Activated T-helper 2 cell treated with anti-CD3 and anti-CD28 coated beads, Interferon-gamma antibody, Interleukin-2, Interleukin-4, amounts not matched to agents 10 μg/mL and 5 μg/mL and 100 μg/mL, durations not matched to agents 14 hours and 24 hours and 36 hours (primary cell): ENCODE data around the gene POU4F1. TPM values are rescaled to one million over a fixed set of nuclear protein-coding genes. Genes with fewer than 3 reads are reported as not detected.

Source experiments
- DNase-seq: peaks from one replicate; pipeline ENCODE4 v3.0.0; 2021; ENCODE audit warnings: low spot score
- H3K27ac Mint-ChIP-seq: one replicate; pipeline ENCODE4 v1.8.0; 2021; ENCODE audit warnings: mixed read lengths
- H3K27me3 Mint-ChIP-seq: one replicate; pipeline ENCODE4 v1.8.0; 2021; ENCODE audit warnings: low read depth, mixed read lengths
- H3K36me3 Mint-ChIP-seq: one replicate; pipeline ENCODE4 v1.8.0; 2021; ENCODE audit warnings: low read depth, mixed read lengths
- H3K4me1 Mint-ChIP-seq: one replicate; pipeline ENCODE4 v1.8.0; 2021; ENCODE audit warnings: low read depth, mixed read lengths
- H3K4me3 Mint-ChIP-seq: one replicate; pipeline ENCODE4 v1.8.0; 2021; ENCODE audit warnings: low read depth, mild to moderate bottlenecking, moderate library complexity, mixed read lengths
- H3K9me3 Mint-ChIP-seq: one replicate; pipeline ENCODE4 v1.8.0; 2021; ENCODE audit warnings: mixed read lengths
- intact Hi-C: fragments of 100-400 bp; cut with micrococcal nuclease; formaldehyde crosslinking; loops from one replicate; pipeline ENCODE4 v1.15.1; 2023
- total RNA-seq: library from RNA; stranded (reverse); gene quantifications from 2 replicates; pipeline ENCODE4 v1.2.3, GENCODE V29; 2022

The POU4F1 gene
- total RNA-seq, 1 donor from 2014 or later: 0.11 TPM

DNA sequence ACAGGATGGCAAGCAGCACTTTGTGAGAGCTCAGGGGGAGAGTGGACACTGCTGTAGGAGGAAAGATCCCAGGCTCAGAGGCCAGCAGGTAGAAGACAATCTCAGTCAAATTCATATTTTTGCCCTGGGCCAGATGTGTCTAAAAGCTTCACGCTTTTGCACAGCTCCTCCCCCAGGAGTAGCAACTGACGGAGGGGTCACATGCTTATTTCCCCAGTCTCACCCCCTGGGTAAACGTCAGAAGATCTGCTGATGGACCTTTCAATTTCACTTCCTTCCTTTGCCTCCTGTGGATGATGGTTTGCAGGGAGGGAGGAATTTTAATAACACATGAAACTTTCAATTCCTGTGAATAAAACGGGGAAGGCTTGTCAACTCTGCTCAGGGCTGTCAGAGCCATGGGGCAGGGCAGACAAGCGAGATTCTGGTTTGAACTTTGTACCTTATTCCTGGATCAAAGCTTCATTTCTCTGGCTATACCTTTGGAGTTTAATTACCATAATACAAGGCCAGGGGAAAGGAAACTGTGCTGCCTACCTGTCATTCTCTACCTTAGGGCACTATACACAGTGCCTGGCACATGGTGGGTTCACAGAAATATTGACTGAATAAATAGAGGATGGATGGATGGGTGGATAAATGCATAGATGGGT, 41.0 kb downstream of the POU4F1 start:
- H3K9me3 Mint-ChIP-seq: no peaks in the 10 kb centered on the region
- H3K4me3 Mint-ChIP-seq: no peak overlapping the region
- H3K4me1 Mint-ChIP-seq: no peaks in the 10 kb centered on the region
- H3K27me3 Mint-ChIP-seq: no peaks in the 10 kb centered on the region
- DNase-seq: no peak
- H3K36me3 Mint-ChIP-seq: no peaks in the 10 kb centered on the region
- H3K27ac Mint-ChIP-seq: no peak overlapping the region
- intact Hi-C loops: no loop called here

Other genes starting within 250 kb of the POU4F1 start
- 17.7 and 18.1 TPM in 2 replicates for gene OBI1, start 55.6 kb upstream of the POU4F1 start, total RNA-seq